HEK293T (cell line): ENCODE results near the gene PEX16.

Experiments used
- ARNT ChIP-seq: fragments of 450-650 bp; IDR thresholded peaks from 2 replicates; pipeline ENCODE4 v1.6.1; 2017; ENCODE audit warnings: mild to moderate bottlenecking
- BHLHE40 ChIP-seq: fragments of 450-650 bp; IDR thresholded peaks from 2 replicates; pipeline ENCODE4 v1.6.1; 2016; ENCODE audit warnings: mild to moderate bottlenecking, moderate library complexity, borderline replicate concordance
- ELF4 ChIP-seq: fragments of 450-650 bp; IDR thresholded peaks from 2 replicates; pipeline ENCODE4 v1.6.1; 2017; ENCODE audit warnings: antibody characterized with exemption
- FOXM1 ChIP-seq: fragments of 450-650 bp; IDR thresholded peaks from 2 replicates; pipeline ENCODE4 v1.6.1; 2017; ENCODE audit warnings: mild to moderate bottlenecking, borderline replicate concordance
- HDGF ChIP-seq: fragments of 450-650 bp; IDR thresholded peaks from 2 replicates; pipeline ENCODE4 v1.6.1; 2017; ENCODE audit warnings: antibody characterized with exemption, borderline replicate concordance
- NFRKB ChIP-seq: fragments of 450-650 bp; IDR thresholded peaks from 2 replicates; pipeline ENCODE4 v1.6.1; 2016; ENCODE audit warnings: mild to moderate bottlenecking, moderate library complexity
- SP1 ChIP-seq: fragments of 450-650 bp; IDR thresholded peaks from 2 replicates; pipeline ENCODE4 v1.6.1; 2017
- SUZ12 ChIP-seq: fragments of 450-650 bp; IDR thresholded peaks from 2 replicates; pipeline ENCODE4 v1.6.1; 2016; ENCODE audit warnings: mild to moderate bottlenecking
- TARDBP ChIP-seq: fragments of 450-650 bp; IDR thresholded peaks from 2 replicates; pipeline ENCODE4 v1.6.1; 2016
- TF ChIP-seq, protein P1 (sequence below): fragments of 450-650 bp; IDR thresholded peaks from 2 replicates; pipeline ENCODE4 v1.6.1; 2016

DNA sequence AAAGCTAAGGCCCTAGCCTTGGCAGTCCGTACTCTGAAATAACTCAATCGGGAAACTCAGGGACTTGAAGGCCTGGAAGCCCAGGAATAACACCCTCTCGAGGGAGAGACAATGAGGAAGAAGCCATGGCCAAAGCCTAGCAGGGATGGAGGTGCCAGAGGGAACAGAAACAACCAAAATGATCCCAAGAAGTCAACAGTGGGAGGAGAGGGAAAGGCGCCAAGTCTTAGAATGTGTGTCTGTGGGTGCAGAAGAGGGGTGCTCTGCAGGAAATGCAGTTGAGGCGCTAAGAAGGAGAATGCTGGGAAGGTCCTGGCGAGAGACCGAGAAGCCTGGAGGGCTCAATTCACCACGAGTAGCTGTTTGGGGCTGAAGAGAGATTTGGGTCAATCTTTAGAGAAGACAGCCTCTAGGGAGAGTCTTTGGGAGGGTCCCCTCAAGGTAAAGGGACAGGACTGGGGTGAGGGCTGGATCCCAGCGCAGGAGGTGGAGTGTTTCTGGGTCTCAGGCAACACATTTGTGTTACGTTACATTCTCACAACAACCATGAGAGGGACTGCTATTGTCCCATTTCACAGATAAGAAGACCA is 33.0 kb downstream of the PEX16 start:
- TF ChIP-seq SUZ12 (no peak), ELF4 (no peak), NFRKB (no peak), SP1 (no peak), TARDBP (no peak), FOXM1 (no peak), HDGF (no peak), BHLHE40 (no peak), ARNT (no peak)
- TF ChIP-seq, protein P1, sequence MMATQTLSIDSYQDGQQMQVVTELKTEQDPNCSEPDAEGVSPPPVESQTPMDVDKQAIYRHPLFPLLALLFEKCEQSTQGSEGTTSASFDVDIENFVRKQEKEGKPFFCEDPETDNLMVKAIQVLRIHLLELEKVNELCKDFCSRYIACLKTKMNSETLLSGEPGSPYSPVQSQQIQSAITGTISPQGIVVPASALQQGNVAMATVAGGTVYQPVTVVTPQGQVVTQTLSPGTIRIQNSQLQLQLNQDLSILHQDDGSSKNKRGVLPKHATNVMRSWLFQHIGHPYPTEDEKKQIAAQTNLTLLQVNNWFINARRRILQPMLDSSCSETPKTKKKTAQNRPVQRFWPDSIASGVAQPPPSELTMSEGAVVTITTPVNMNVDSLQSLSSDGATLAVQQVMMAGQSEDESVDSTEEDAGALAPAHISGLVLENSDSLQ, result no peak
